Measurements from ENCODE around the gene DEFB132.
A peak's percentile ranks its signal among the peaks of the same experiment; 100 is the strongest.
"Not testable (repeated sequence)": the region's sequence is repeated elsewhere in the genome, so short reads cannot be mapped to it uniquely, and the experiment has no call there.

DEFB132 gene, protein sequence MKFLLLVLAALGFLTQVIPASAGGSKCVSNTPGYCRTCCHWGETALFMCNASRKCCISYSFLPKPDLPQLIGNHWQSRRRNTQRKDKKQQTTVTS

GRCh38 chr20:257419-257818 lies at the start of gene DEFB132:
TSS of gene DEFB132 (plus strand) at chr20:257724. CDS start at chr20:257779, 55 bp downstream.
- DNase-seq: no peak

- DNase-seq: peak; percentile 59 to 80
Observed at GRCh38 chr20:208942-209566, 48.5 kb upstream of the DEFB132 start.

DNA sequence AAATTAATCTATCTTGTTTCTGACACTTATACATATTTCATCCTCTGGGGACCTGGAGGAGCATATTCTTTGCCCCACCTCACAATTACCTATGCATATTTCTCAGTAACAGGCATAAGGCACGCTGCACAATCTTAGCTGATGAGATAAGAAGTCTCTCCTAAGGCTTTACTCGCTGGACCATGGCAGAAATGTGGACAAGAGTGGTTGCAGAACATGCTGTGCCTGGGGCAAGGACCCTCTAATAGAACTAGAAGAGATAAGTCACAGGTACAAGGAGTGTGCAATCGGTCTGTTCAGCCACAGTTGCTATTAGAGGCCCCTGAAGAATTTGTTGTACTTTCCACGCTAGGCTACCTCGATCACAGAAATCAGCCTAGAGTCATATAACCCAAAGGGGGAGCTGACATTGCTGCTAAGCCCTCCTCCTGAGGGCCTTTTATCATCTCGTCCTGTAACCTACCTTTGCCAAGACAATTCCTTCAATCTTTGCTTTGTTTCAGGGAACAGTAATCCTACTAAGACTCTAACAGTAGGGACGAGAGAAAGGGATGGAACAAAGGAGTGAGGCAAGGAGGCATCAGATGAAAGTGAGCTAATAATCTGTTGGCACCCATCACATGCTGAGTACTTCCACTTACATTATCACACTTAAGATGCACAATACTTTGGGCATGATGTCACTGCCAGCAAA lies 46.6 kb upstream of the DEFB132 start:
- no peak for DNase-seq

- DNase-seq: no peak
Observed at GRCh38 chr20:214383-214782, 43.1 kb upstream of the DEFB132 start.

DNA sequence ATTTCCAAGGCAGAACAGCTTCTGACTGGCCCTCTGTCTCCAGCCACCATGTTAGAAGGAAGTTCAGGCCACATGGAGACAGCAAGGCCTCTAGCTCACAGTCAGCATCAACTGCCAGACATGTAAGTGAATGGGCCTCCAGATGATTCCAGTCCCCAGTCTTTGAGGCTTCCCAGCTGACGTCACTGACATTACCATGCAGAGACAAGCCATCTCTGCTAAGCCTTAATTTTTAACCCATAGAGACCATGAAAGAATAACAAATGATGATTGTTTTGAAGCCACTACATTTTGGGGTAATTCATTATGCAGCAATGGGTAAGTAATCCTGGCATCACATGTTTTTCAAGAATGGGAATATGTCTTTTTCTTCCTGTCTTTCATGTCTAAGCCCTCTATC lies 41.7 kb upstream of the DEFB132 start:
- DNase-seq: no peak

GRCh38 chr20:217266-217665 lies 40.3 kb upstream of the DEFB132 start:
- DNase-seq: no peak

DNA sequence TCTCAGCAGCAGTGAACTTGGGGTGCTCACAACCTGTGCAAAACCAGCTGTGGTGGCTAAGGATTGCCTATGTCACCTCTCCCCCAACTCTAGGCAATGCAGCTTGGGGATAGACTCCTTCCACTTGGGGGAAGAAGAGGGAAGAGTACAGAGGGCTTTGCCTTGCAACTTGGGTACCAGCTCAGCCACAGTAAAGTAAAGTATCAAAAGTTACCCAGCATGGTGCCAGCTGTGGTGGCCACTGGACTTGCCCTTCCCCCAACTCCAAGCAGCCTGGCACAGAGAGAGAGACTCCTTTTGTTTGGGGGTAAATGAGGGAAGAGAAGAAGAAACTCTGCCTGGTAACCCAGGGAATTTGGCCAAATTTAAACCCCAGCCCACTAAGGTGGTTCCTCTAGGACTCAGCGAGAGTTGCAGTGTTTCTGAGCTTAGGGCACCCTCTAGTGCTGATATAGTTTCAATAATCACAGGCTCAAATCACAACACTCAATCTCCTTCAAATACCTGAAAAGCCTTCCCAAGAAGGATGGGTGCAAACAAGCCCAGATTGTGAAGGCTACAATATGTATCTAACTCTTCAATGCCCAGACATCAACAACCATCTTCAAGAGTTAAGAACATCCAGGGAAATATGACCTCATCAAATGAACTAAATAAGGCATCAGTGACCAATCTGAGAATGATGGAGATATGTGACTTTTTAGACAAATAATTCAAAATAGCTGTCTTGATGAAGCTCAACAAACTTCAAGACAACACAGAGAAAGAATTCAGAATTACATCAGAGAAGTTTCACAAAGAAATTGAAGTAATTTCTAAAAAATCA lies 38.0 kb upstream of the DEFB132 start:
- peak; percentile 29 to 76 for DNase-seq

DNA sequence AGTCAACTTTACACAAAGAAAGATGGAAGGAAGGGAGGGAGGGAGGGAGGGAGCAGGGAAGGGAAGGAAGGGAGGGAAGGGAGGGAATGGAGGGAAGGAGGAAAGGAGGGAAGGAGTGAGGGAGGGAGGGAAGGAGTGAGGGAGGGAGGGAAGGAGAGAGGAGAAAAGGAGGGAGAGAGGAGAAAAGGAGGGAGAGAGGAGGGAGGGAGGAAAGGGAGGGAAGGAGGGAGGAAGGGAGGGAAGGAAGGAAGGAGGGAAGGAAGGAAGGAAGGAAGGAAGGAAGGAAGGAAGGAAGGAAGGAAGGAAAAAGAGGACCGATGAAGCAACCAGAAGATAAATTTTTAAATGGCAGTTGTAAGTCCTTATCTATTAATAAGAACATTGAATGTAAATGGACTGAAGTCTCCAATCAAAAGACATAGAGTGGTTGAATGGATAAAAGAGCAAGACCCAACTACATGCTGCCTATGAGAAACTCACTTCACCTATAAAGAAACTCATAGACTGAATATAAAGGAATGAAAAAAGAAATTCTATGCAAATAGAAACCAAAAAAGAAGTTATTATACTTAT lies 36.2 kb upstream of the DEFB132 start:
- no peak for DNase-seq

GRCh38 chr20:225879-226278 lies 31.6 kb upstream of the DEFB132 start:
- DNase-seq: not testable (repeated sequence)

DNA sequence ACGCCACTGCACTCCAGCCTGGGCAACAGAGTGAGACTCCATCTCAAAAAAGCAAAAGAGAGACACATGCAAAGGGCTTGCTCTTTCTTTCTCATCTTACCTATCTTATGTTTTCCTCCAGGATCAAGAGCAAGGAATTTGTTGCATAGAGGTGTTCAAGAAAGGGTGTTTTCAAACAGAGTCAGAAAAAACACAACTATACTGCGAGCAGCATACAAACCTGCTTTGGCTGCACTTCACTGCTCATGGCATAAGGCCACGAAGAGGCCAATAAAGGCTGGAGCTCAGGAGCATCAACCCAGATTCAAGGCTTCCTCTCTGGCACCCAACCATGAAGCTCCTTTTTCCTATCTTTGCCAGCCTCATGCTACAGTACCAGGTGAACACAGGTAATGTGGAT lies 30.6 kb upstream of the DEFB132 start, which contains the start of gene DEFB129:
TSS of gene DEFB129 (plus strand) at position 301 of the 400 bp plus-strand sequence. CDS start at position 332, 31 bp downstream.
- DNase-seq: no peak

- DNase-seq: no peak
Observed at GRCh38 chr20:227439-228105, 30.0 kb upstream of the DEFB132 start.

DNA sequence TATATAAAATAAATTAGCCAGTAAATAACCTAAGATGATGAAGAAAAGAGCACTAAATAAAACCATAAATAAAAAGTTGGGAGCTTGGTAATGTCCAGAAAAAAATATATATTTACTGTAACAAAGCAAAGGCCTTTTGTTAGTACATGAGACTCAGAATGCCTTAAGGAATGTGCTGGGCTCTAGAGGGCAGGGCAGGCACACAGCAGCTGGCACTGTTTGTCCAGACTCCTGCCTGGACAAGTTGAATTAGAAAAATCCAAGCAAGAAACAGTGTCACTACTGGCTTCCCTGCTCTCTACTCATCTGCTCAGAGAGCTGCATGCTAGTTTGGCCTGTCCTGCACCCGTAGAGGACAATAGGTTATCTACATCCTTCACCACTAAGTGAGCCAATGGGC lies 21.6 kb upstream of the DEFB132 start:
- peak in 1 of 2 experiments; percentile 31 for DNase-seq

- no peak for DNase-seq
Observed at GRCh38 chr20:237489-237888, 20.0 kb upstream of the DEFB132 start.

- DNase-seq: no peak
Observed at GRCh38 chr20:237929-238328, 19.6 kb upstream of the DEFB132 start.

DNA sequence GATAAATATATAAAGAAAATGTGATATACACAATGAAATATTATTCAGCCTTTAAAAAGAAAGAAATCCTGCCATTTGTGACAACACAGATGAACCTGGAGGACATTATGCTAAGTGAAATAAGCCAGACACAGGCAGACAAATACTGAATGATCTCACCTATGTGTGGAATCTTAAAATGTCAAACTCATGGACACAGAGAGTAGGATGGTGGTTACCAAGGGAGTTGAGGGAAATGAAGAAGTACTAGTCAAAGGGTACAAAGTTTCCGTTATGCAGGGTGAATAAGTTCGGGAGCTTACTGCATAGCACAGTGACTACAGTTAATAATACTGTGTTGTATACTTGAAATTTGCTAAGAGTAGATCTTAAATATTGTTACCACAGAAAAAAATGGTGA lies 14.6 kb upstream of the DEFB132 start:
- DNase-seq: no peak

GRCh38 chr20:251354-251753 lies 6.2 kb upstream of the DEFB132 start:
- peak; percentile 28 to 50 for DNase-seq

GRCh38 chr20:252801-253200 lies 4.7 kb upstream of the DEFB132 start:
- DNase-seq: no peak

DNA sequence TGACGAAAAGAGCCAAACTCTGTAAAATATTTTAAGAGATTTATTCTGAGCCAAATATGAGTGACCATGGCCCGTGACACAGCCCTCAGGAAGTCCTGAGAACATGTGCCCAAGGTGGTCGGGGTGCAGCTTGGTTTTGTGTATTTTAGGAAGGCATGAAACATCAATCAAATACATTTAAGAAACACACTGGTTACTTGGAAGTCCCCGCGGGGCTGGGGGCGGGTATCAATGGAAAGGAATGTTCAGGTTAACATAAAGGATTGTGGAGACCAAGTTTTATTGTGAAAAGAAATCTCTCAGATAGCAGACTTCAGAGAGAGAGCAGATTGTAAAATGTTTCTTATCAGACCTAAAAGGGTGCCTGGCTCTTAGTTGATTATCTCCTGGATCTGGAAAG lies 4.1 kb upstream of the DEFB132 start:
- not testable (repeated sequence) for DNase-seq

- DNase-seq: no peak
Observed at GRCh38 chr20:258269-258858, 840 bp downstream of the DEFB132 start.

- no peak for DNase-seq
Observed at GRCh38 chr20:258963-259362, 1.4 kb downstream of the DEFB132 start.

DNA sequence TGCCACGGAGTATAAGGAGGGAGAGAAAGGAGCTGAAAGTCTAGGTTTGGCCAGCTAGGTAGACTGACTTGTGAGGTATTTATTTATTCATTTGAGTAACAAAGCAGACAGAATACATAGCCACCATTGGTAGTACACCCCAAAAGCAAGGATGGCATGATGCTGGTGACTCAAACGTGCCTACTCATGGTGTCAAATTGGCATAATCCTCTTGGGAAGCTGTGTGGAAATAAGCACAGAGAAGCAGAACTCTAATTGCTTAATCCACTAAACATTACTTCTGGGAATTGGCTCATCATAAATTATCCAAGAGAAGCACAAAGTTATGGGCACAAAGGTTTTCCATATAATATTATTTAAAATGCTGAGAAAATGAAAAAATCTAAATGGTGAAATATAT lies 2.5 kb downstream of the DEFB132 start:
- DNase-seq: no peak

DNA sequence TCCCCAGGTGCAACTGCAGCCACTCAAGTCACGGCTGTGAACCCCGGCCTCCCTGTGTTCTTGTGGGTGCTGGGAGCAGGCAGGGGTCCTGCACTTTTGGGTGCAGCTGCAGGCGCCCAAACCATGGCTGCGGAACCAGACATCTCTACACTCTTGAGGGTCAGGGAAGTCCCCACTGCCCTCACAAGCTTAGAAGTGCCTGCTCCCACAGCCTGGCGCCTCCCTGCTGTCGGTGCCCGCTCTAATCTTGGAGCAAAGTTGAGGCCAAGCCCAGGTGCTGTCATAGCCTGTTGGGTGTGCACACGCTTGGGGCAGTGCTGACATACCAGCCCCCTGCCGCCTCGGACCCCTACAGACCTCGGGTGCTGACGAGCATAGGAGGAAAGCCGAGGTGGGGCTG lies 6.2 kb downstream of the DEFB132 start:
- no peak for DNase-seq
